Stimulated activated CD4-positive, alpha-beta T cell treated with anti-CD3 and anti-CD28 coated beads, TNF-alpha, amount 100 ng/mL, for 1 hour (primary cell): ENCODE measurements around the gene RLN3.
"Not testable (repeated sequence)": the region's sequence is repeated elsewhere in the genome, so short reads cannot be mapped to it uniquely, and the experiment has no call there.

ENCODE experiments used
- DNase-seq, 3 donors: peaks; one replicate each; pipeline ENCODE4 v3.0.0-alpha.2; 2020; ENCODE audit warnings: low read depth in 3 of 3, low spot score in 1 of 3

The RLN3 gene

DNA sequence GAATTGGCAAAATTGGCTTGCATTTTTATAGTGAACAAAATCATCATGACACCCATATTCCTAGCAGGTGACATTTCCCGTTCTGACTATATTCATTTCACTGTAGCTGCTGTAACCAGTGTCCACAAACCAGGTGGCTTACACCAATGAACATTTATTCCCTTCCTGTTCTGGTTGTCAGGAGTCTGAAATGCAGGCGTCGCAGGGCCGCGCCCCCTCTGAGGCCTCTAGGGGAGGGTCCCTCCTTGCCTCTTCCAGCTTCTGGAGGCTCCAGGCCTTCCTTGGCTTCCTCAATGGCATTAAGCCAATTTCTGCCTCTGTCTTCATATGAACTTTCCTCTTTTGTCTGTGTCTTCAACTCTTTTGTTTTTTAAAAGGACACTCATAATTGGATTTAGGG lies 6.5 kb upstream of the RLN3 start:
- no peak for DNase-seq

DNA sequence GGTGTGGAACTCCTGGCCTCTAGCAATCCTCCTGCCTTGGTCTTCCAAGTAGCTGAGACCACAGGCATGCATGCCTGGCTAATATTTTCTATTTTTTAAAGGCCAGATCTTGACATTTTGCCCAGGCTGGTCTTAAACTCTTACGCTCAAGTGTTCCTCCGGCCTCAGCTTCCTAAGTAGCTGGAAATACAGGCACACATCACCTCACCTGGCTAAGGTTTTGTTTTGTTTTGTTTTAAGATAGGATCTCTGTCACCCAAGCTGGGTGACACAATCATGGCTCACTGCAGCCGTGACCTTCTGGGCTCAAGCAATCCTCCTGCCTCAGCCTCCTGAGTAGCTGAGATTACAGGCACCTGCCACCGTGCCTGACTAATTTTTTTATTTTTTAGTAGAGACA lies 5.5 kb upstream of the RLN3 start:
- DNase-seq = no peak

DNA sequence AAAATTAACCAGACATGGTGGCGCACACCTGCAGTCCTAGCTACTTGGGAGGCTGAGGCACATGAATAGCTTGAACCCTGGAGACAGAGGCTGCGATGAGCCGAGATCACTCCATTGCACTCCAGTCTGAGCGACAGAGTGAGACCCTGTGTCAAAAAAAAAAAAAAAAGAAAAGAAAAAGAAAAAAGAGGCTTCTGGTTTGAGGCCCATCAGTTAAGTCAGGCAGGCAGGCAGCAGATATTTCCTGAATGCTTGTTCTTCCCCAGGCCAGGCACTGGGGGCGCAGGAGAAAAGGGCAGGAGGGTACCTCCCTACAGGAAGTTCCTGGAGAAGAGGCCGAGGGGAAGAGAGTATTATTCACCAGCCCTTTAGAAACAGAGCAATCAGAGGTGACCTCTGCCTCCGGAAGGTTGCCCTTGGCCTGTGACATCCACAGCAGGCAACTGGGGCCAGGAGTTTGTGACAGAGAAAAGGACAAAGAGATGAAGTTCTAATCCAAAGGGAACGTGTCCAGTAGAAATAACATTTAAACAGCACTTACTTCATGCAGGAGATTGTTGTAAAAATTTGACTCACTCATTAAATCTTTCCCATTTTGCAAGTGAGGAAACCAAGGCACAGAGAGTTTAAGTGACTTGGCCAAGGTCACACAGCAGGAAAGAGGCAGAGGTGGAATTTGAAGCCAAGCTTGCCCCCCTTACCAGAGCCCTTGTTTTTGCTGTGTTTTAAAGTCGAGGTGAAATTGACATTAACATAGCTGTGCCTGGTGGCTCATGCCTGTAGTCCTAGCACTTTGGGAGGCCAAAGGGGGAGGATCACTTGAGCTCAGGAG lies 4.3 kb upstream of the RLN3 start:
- no peak for DNase-seq

DNA sequence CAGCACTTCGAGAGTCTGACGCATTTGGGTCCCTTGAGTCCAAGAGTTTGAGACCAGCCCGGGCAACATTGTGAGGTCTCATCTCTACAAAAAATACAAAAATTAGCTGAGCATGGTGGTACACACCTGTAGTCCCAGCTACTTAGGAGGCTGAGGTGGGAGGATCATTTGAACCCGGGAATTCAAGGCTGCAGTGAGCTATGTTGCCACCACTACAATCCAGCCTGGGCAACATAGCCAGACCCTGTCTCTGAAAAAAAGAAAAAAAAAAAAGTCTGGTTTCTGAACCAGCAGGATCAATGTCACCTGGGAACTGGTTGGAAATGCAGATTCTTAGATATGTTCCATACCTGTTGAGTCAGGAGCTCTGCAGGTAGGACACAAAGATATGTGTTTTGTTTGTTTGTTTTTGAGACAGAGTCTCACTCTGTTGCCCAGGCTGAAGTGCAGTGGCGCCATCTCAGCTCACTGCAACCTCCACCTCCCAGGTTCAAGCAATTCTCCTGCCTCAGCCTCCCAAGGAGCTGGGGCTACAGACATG lies 1.2 kb upstream of the RLN3 start:
- DNase-seq = not testable (repeated sequence)

DNA sequence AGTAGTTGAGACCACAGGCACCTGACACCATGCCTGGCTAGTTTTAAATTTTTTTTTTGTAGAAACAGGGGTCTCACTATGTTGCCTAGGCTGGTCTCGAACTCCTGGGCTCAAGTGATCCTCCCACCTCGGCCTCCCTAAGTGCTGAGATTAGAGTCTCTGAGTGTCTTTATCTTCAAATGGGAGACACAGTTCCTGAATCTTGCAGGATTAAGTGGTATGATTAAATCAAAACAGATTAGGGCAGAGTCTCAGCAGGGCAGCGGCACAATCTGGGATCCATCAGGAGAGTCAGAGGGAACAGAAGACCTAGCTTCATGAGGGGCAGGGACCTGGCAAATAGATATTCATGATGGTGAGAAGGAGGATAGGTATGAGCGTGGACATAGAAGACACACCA lies 953 bp downstream of the RLN3 start:
- DNase-seq = no peak

DNA sequence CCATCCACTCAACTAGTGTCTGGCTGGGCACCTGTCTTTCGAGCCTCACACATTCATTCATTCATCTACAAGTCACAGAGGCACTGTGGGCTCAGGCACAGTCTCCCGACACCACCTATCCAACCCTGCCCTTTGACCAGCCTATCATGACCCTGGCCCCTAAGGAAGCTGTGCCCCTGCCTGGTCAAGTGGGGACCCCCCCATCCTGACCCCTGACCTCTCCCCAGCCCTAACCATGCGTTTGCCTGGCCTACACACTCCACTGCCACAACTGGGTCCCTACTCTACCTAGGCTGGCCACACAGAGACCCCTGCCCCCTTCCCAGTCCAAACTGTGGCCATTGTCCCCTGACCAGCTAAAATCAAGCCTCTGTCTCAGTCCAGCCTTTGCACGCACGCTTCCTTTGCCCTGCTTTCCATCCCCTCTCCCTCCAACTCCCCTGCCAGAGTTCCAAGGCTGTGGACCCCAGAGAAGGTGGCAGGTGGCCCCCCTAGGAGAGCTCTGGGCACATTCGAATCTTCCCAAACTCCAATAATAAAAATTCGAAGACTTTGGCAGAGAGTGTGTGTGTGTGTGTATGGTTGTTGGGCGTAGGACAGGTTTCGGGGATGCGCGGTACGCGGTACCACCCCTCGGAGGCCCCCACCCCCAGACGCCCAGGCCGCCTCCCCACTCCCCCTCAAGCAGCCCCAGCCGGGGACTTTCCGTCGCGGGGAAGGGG lies 3.2 kb downstream of the RLN3 start:
- peak in 2 of 3 donors; percentile 67 to 80 for DNase-seq

DNA sequence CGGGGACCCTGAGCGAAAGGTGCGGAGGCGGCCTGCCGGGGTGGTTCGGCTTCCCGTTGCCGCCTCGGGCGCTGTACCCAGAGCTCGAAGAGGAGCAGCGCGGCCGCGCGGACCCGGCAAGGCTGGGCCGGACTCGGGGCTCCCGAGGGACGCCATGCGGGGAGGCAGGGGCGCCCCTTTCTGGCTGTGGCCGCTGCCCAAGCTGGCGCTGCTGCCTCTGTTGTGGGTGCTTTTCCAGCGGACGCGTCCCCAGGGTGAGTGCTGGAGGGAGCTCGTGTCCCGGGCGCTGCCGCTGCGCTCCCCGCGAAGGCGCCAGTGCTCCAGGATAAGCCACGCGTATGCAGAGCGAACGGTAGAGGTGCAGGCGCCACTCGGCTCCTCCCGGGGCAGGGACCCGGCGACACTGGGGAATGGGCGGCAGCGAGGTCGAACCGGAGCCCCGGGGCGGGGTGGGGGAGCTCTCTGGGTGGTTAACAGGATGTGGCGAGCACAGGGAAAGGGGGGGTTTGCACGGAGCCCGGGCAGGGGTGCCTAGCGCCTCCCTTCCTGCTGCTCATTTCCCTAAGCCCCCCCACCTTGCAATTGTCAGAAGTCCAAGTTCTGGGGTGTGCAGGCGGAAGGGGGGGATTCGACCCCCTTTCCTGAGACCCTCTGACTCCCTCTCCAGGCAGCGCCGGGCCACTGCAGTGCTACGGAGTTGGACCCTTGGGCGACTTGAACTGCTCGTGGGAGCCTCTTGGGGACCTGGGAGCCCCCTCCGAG lies 4.0 kb downstream of the RLN3 start, which contains the start of gene IL27RA:
IL27RA (plus strand) TSS at position 44 of the 762 bp plus-strand sequence; CDS start at position 155, 111 bp downstream.
- peak; percentile 64 to 74 (median 66) for DNase-seq

DNA sequence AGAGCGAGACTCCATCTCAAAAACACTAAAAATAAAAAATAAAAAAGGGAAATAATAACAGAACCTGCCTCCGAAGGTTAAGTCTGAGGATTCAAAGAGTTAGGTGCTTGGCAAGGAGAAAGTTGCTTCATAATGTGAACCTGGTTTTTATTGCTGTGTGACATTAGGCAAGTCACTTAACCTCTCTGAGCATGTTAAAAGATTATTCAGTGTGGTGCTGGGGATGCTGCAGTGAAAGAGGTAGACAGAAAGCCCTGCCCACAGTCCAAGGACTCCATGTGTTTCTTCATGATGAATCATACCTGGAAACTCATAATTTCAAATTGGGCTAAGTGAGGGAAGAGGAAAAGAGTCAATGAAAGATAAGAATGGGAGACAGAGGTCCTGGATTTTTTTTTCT lies 6.0 kb downstream of the RLN3 start:
- DNase-seq = no peak

DNA sequence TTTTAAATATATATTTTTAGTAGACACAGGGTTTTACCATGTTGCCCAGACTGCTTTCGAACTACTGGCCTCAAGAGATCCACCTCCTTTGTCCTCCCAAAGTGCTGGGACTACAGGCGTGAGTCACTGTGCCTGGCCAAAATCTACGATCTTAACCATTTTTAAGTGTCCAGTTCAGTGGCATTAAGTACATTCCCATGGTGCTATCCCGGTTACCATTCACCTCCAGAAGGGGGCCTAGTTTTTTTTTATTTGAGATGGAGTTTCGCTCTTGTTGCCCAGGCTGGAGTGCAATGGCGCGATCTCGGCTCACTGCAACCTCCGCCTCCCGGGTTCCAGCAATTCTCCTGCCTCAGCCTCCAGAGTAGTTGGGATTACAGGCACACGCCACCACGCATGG lies 7.2 kb downstream of the RLN3 start:
- not testable (repeated sequence) for DNase-seq

DNA sequence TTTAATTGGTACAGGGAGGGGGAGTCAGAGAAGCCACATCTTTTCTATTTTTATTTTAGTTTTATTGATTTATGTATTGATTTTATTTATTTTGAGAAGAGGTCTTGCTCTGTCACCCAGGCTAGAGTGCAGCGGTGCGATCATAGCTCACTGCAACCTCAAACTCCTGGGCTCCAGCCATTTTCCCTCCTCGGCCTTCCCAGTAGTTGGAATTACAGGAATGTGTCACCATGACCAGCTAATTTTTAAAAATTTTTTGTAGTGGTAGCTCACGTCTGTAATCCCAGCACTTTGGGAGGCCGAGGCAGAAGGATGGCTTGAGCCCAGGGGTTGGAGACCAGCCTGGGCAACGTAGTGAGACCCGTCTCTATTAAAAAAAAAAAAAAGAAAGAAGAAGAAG lies 7.8 kb downstream of the RLN3 start:
- DNase-seq = no peak

DNA sequence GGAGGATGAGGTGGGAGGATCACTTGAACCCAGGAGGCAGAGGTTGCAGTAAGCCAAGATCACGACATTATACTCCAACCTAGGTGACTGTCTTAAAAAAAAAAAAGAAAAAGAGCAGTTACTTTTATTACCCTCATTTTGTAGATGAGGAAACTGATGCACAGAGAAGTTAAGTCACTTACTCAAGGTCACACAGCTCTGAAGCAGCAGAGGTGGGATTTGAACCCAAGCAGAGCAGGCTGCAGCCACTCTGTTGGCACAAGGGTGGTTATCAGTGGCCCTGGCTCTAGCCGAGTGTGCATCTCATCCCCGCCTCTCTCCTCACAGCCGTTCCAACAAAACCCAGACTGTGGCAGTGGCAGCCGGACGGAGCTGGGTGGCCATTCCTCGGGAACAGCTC lies 11.2 kb downstream of the RLN3 start:
- no peak for DNase-seq

DNA sequence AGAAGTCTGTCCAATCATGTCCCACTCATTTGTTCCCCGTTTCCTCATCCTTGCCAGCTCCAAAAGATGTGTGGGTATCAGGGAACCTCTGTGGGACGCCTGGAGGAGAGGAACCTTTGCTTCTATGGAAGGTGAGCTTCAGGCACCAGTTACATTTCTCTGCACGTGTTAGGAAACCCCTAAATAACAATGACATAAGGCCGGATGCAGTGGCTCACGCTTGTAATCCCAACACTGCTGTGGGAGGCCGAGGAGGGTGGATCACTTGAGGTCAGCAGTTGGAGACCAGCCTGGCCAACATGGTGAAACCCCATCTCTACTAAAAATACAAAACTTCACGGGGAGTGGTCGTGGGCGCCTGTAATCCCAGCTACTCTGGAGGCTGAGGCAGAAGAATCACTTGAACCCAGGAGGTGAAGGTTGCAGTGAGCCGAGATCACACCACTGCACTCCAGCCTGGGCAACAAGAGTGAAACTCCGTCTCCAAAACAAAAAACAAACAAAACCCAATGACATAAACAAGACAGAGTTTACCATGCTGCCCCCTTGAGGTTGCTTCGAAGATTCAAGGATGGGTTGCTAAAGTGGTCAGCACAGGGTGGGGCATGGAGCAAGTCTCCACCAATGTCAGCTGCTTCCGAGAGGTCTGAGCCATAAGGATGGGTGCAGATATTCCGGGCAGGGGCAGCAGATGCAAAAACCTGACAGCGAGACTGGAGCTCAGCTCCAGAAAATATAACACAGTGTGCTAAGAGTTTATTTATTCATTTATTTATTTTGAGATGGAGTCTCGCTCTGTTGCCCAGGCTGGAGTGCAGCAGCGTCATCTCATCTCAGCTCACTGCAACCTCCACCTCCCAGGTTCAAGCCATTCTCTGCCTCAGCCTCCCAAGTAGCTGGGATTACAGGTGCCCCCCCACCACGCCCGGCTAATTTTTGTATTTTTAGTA lies 15.0 kb downstream of the RLN3 start:
- DNase-seq = peak in 1 of 3 donors; percentile 7

DNA sequence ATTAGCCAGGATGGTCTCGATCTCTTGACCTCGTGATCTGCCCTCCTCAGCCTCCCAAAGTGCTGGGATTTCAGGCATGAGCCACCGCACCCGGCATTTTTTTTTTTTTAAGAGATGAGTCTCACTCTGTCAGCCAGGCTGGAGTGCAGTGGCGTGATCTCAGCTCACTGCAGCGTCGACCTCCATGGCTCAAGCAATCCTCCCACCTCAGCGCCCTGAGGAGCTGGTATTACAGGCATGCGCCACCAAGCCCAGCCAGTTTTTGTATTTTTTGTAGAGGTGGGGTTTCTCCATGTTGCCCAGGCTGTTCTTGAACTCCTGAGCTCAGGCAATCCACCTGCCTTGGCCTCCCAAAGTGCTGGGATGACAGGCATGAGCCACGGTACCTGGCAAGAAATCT lies 19.9 kb downstream of the RLN3 start:
- not testable (repeated sequence) for DNase-seq

DNA sequence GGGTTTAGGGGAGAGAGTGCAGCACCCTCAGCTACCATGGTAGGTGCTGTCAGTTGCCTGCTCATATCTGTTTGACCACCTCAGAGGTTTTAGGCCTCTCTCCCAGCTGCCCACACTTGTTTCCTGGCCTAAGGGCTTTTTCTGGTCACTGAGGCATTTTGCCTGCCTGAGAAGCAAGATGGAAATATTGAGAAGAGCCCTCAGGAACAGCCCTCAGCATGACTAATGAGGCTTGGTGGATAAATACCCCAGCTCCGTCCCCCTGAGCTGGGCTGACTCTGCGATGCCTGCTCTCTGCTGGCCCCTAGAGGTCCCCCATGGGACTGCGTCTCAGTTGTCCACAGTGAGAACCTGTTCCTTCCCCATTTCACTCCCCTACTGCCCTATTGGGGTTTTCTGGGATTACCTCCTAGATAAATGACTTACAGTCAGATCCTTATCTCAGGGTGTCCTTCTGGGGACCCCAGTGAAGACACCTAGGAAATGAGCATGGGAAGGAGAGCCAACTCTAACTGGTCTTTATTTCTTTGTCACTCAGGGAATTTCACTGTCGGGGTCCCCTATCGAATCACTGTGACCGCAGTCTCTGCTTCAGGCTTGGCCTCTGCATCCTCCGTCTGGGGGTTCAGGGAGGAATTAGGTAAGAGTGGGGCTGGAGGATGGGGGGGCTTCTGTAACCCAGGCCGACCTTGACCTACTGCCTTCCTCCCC lies 20.6 kb downstream of the RLN3 start:
- peak; percentile 31 to 79 (median 61) for DNase-seq

DNA sequence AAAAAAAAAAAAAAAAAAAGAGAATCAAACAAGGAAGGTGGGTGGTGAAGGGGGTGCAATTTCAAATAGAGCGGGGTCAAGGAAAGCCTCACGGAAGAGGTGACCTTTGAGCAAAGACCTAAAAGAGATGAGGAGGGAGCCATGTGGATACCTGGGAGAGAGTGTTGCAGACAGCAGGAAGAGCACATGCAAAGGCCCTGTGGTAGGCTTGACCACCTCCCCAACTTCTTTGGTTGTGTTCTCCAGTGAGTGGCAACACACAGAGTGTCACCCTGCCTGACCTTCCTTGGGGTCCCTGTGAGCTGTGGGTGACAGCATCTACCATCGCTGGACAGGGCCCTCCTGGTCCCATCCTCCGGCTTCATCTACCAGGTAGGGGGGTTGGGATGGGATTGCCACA lies 22.6 kb downstream of the RLN3 start:
- DNase-seq = no peak

DNA sequence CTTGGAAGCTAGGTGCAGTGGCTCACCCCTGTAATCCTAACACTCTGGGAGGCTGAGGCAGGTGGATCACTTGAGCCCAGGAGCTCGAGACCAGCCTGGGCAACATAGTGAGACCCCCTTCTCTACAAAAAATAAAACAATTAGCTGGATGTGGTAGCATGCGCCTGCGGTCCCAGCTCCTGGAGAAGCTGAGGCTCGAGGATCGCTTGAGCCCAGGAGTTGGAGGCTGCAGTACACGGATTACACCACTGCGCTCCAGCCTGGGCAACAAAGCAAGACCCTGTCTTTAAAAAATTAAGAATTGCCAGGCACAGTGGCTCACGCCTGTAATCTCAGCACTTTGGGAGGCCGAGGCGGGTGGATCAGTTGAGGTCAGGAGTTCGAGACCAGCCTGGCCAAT lies 23.0 kb downstream of the RLN3 start:
- DNase-seq = not testable (repeated sequence)

DNA sequence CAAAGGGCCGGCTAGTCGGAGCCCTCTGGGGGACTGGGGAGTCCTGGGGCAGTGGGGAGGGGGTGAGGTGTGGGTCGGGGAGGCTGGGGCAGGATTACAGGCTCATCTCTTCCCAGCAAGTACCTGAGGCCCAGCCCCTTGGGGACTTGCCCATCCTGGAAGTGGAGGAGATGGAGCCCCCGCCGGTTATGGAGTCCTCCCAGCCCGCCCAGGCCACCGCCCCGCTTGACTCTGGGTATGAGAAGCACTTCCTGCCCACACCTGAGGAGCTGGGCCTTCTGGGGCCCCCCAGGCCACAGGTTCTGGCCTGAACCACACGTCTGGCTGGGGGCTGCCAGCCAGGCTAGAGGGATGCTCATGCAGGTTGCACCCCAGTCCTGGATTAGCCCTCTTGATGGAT lies 24.0 kb downstream of the RLN3 start:
- DNase-seq = no peak

DNA sequence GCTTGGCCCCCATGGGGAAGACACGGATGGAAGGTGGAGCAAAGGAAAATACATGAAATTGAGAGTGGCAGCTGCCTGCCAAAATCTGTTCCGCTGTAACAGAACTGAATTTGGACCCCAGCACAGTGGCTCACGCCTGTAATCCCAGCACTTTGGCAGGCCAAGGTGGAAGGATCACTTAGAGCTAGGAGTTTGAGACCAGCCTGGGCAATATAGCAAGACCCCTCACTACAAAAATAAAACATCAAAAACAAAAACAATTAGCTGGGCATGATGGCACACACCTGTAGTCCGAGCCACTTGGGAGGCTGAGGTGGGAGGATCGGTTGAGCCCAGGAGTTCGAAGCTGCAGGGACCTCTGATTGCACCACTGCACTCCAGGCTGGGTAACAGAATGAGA lies 24.5 kb downstream of the RLN3 start:
- DNase-seq = no peak

DNA sequence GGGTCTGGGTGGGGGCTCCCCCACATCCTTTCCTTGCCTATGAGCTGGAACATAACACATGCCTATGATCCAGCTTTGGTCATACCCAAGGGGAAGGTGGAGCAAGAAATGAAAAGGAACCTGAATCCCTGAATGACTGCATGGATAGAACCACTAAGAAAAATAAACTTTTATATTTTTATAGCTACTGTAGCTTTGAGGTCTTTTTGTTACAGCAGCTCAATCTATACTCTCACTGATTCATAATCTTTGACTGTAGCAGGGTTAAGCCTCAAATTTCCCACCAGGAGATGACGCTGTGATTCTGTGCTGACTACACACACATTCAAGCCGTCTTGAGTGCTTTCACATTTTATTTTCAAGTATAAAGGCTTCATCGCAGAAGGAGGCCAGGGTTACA lies 25.1 kb downstream of the RLN3 start:
- DNase-seq = no peak

DNA sequence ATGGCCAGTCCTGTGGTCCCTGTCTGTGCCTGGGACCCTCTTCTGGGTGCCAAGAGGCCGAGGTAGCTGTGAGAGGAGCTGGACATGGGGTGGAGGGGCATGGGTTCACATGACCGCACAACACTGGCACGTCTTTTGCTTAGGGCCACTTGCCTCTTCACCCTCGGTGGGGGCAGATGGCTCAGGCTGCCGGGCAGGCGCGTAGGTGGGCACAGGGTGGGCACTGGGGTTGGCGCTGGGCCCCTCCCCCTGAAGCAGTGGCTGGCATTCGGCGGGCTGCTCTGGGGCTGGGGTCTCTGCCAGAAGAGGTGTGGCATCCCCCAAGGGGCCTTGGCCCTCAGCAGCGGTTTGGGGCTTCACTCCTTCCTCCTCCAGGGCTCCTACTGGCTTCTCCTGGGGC lies 25.6 kb downstream of the RLN3 start:
- no peak for DNase-seq
